Myocyte (in vitro differentiated cells): ENCODE results near the gene ZNF699. TPM values are rescaled to one million over a fixed set of nuclear protein-coding genes. Genes with fewer than 3 reads are reported as not detected.
"Not testable (repeated sequence)": the region's sequence is repeated elsewhere in the genome, so short reads cannot be mapped to it uniquely, and the experiment has no call there.

Experiments
- DNase-seq: peaks from one replicate; pipeline ENCODE4 v3.0.0-alpha.2; 2012; ENCODE audit warnings: low read depth
- total RNA-seq: library from RNA; depleted of rRNA; stranded (reverse); fragments of >200 nt; gene quantifications from 2 replicates; pipeline ENCODE4 v1.2.3, GENCODE V29; 2014

Gene ZNF699
- total RNA-seq, 1 donor from 2014 or later = 17.1 TPM

DNA sequence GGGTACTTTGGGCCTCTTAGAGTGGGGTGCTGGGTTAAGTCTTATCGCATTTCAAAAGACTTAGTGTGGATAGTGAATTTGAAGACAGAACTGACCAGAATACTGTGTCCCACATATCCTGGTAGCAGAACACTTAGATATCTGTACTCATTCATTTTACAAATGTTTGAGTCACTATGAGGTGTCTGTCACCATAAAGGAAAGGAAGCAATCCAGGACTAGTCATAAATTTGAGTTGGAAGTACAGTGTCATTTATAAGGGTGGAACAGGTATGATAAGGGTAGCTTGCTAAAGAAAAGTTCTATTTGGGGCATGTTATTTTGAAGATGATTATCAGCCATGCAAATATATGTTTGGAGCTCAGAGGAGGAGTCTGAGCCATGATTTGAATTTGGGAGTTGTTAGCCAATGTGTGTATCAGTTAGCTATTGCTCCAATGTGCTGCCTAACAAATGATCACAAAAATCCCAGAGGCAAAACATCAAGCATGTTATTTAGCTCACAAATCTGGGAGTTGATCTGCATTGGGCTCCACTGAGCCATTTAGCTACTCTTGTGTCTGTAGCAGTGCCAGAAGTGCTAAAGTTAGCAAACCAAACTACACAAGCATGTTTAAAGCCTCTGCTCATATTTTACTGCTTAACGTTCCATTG, 20.3 kb downstream of the ZNF699 start:
- no peak for DNase-seq

DNA sequence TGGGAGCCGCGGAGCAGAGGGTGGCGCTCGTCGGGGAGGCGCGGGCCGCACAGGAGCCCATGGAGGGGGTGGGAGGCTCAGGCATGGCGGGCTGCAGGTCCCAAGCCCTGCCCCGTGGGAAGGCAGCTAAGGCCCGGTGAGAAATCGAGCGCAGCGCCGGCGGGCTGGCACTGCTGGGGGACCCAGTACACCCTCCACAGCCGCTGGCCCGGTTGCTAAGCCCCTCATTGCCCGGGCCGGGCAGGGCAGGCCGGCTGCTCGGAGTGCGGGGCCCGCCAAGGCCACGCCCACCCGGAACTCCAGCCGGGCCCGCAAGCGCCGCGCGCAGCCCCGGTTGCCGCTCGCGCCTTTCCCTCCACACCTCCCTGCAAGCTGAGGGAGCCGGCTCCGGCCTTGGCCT, 26.2 kb downstream of the ZNF699 start:
- DNase-seq = not testable (repeated sequence)

DNA sequence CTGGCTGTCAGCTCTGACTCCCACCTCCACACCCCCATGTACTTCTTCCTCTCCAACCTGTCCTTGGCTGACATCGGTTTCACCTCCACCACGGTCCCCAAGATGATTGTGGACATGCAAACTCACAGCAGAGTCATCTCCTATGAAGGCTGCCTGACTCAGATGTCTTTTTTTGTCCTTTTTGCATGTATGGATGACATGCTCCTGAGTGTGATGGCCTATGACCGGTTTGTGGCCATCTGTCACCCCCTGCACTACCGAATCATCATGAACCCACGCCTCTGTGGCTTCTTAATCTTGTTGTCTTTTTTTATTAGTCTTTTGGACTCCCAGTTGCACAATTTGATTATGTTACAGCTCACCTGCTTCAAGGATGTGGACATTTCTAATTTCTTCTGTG, 58.4 kb downstream of the ZNF699 start:
- no peak for DNase-seq

DNA sequence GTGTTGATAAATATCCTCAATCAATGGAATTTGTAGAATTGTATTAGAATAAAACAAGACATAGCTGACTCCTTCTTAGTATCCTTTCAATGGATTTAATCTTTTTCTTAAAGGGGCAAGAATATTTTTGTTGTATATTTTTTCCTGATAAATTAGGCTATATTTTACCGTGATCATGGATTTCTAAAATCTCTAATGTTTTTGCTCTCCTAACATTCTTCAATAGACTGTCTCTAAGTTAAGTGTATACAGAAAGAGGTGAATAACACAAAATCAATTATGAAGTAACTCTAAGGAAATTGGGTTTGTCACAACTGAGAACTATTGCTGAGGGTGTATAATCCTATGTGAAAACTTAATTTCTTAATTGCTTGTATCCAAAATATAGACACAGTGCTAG, 59.0 kb downstream of the ZNF699 start, which contains the start of gene OR7E24:
OR7E24 (plus strand) TSS at position 301 of the 400 bp plus-strand sequence. CDS start 114 bp downstream, outside the sequence.
- no peak for DNase-seq

Other genes starting within 250 kb of the ZNF699 start
- gene OR1M1, start 222.8 kb downstream of the ZNF699 start, total RNA-seq = not detected in 2 replicates
- not detected in 2 replicates for gene OR7G2, start 202.4 kb downstream of the ZNF699 start, total RNA-seq
- not detected in 2 replicates for gene OR7G1, start 194.1 kb downstream of the ZNF699 start, total RNA-seq
- gene OR7G3, start 182.9 kb downstream of the ZNF699 start, total RNA-seq = not detected in 2 replicates
- gene ZNF317, start 169.4 kb downstream of the ZNF699 start, total RNA-seq = 24.7 and 26.0 TPM in 2 replicates
- gene OR7D2, start 130.9 kb downstream of the ZNF699 start, total RNA-seq = 0.21 TPM in 1 of 2 replicates, not detected in the other
- gene OR7D4, start 90.2 kb downstream of the ZNF699 start, total RNA-seq = not detected in 2 replicates
- gene OR7E24, start 58.9 kb downstream of the ZNF699 start, total RNA-seq = not detected in 2 replicates
- 4.4 and 8.1 TPM in 2 replicates for gene ZNF559, start 14.3 kb upstream of the ZNF699 start, total RNA-seq
- 1.7 and 1.8 TPM in 2 replicates for gene ZNF177, start 53.2 kb upstream of the ZNF699 start, total RNA-seq
- gene ZNF266, start 125.7 kb upstream of the ZNF699 start, total RNA-seq = 15.2 and 29.9 TPM in 2 replicates
- not detected in 2 replicates for gene ZNF560, start 188.8 kb upstream of the ZNF699 start, total RNA-seq
- 13.7 and 18.0 TPM in 2 replicates for gene ZNF426, start 228.8 kb upstream of the ZNF699 start, total RNA-seq